Skin epidermis (tissue), 12 donors: ENCODE measurements around the gene SLC39A11.

Experiments
- H3K27ac ChIP-seq, 21 experiments: fragments of 200-600 bp; sonication (generic) in 11 of 21; one replicate each; pipeline ENCODE4 v1.5.0; 2020; ENCODE audit warnings: mild to moderate bottlenecking in 3 of 21, inconsistent platforms in 2 of 21, moderate library complexity in 2 of 21
- H3K4me3 ChIP-seq, 7 experiments: fragments of 200-600 bp; sonication (generic) in 2 of 7; one replicate each; pipeline ENCODE4 v1.5.0; 2020; ENCODE audit warnings: inconsistent platforms in 2 of 7, mild to moderate bottlenecking in 2 of 7, moderate library complexity in 1 of 7

The SLC39A11 gene

GRCh38 chr17:72606656-72607055, 485.8 kb downstream of the SLC39A11 start:
- no peak overlapping the region for H3K27ac ChIP-seq

GRCh38 chr17:72605543-72605942, 486.9 kb downstream of the SLC39A11 start:
- H3K27ac ChIP-seq, result no peak overlapping the region
- no peak overlapping the region for H3K4me3 ChIP-seq

More at GRCh38 chr17:72606656-72607055, 485.8 kb downstream of the SLC39A11 start:
- no peak overlapping the region for H3K4me3 ChIP-seq

- peak overlapping the region in 2 of 21 experiments; percentile 10 to 56 for H3K27ac ChIP-seq
- H3K4me3 ChIP-seq, result no peak overlapping the region
Observed at GRCh38 chr17:72604518-72604917, 488.0 kb downstream of the SLC39A11 start.

- peak overlapping the region in 6 of 21 experiments; percentile 5 to 56 (median 27) for H3K27ac ChIP-seq
- H3K4me3 ChIP-seq, result no peak overlapping the region
Observed at GRCh38 chr17:72603420-72604242, 488.9 kb downstream of the SLC39A11 start.

- Histone ChIP-seq H3K27ac (peak overlapping the region in 7 of 21 experiments; percentile 6 to 58 (median 47)), H3K4me3 (no peak overlapping the region)
Observed at GRCh38 chr17:72602517-72603419, 489.7 kb downstream of the SLC39A11 start.

GRCh38 chr17:72600934-72601333, 491.6 kb downstream of the SLC39A11 start:
- H3K4me3 ChIP-seq, result no peak overlapping the region
- peak overlapping the region in 1 of 21 experiments; percentile 56 for H3K27ac ChIP-seq

- Histone ChIP-seq H3K27ac (no peak overlapping the region), H3K4me3 (no peak overlapping the region)
Observed at GRCh38 chr17:72599891-72600290, 492.6 kb downstream of the SLC39A11 start.

GRCh38 chr17:72598695-72599094, 493.8 kb downstream of the SLC39A11 start:
- Histone ChIP-seq H3K27ac (no peak overlapping the region), H3K4me3 (no peak overlapping the region)

GRCh38 chr17:72597354-72598087, 495.0 kb downstream of the SLC39A11 start:
- H3K27ac ChIP-seq, result no peak overlapping the region
- no peak overlapping the region for H3K4me3 ChIP-seq
